B cell (primary cell): ENCODE measurements around the gene VSIG10L2. TPM values are rescaled to one million over a fixed set of nuclear protein-coding genes. Genes with fewer than 3 reads are reported as not detected.

Experiments
- ATAC-seq: fragments of 200-7000 bp; cut with Tn5 transposase; one replicate; pipeline ENCODE4 v1.10.0; 2021; ENCODE audit warnings: low read depth, mild to moderate bottlenecking, moderate number of reproducible peaks, moderate library complexity
- CTCF ChIA-PET: fragments of 350-600 bp; sonication (Branson Sonifier 250); formaldehyde crosslinking; loops from one replicate; lab custom pipeline; 2021; ENCODE audit warnings: antibody characterized with exemption, inconsistent platforms; lab: Charles Lee
- POLR2A ChIA-PET: fragments of 350-600 bp; sonication (Branson Sonifier 250); formaldehyde crosslinking; loops from one replicate; lab custom pipeline; 2021; ENCODE audit warnings: antibody characterized with exemption; lab: Charles Lee
- DNase-seq: peaks from one replicate; pipeline ENCODE4 v3.0.0; 2013
- H2AFZ ChIP-seq: 2 replicates; pipeline ENCODE4 v1.6.1; 2012; ENCODE audit warnings: mild to moderate bottlenecking, low read depth, low read length; ENCODE audit not compliant: insufficient read depth, poor library complexity, severe bottlenecking
- H3K27ac ChIP-seq, 2 donors: 1 replicate in 1 of 2; 2 replicates in 1 of 2; pipeline ENCODE4 v1.5.1; 2012 to 2013; ENCODE audit warnings: low read length in 2 of 2, mild to moderate bottlenecking in 2 of 2, moderate library complexity in 1 of 2
- H3K27me3 ChIP-seq, 4 experiments: fragments of 200-600 bp in 1 of 4; sonication (generic) in 1 of 4; replicated peaks in 1 of 4; 1 replicate in 2 of 4; 2 replicates in 2 of 4; pipeline versions ENCODE4 v1.6.1 to v1.7.0; 2013 to 2016; ENCODE audit warnings: low read length in 3 of 4, mild to moderate bottlenecking in 2 of 4, mixed read lengths in 1 of 4, moderate library complexity in 1 of 4; ENCODE audit not compliant: insufficient read depth in 4 of 4, control insufficient read depth in 3 of 4; ENCODE audit errors: control extremely low read depth in 1 of 4
- H3K36me3 ChIP-seq, 2 experiments: replicated peaks in 1 of 2; 1 replicate in 1 of 2; 2 replicates in 1 of 2; pipeline versions ENCODE4 v1.6.1 to v1.7.1; 2013; ENCODE audit warnings: low read length in 1 of 2; ENCODE audit not compliant: insufficient read depth in 2 of 2, control insufficient read depth in 1 of 2; ENCODE audit errors: control extremely low read depth in 1 of 2, extremely low read depth in 1 of 2
- H3K4me1 ChIP-seq, 2 donors: fragments of 200-600 bp in 1 of 2; sonication (generic) in 1 of 2; 1 replicate in 1 of 2; 2 replicates in 1 of 2; pipeline versions ENCODE4 v1.5.1 to v1.6.1; 2013 to 2017; ENCODE audit warnings: low read length in 2 of 2; ENCODE audit not compliant: control insufficient read depth in 2 of 2, insufficient read depth in 2 of 2
- H3K4me2 ChIP-seq: replicated peaks from 2 replicates; pipeline ENCODE3; 2012; ENCODE audit warnings: mild to moderate bottlenecking, low read depth, low read length; ENCODE audit not compliant: poor library complexity, severe bottlenecking
- H3K4me3 ChIP-seq, 5 experiments: fragments of 200-600 bp in 1 of 5; sonication (generic) in 1 of 5; 1 replicate in 3 of 5; 2 replicates in 2 of 5; pipeline versions ENCODE4 v1.5.1 to v1.7.0; 2011 to 2016; ENCODE audit warnings: low read length in 4 of 5, mild to moderate bottlenecking in 4 of 5, low read depth in 2 of 5, control low read depth in 1 of 5, moderate library complexity in 1 of 5; ENCODE audit not compliant: insufficient read depth in 1 of 5; ENCODE audit errors: control extremely low read depth in 1 of 5, extremely low read depth in 1 of 5
- H3K79me2 ChIP-seq: fragments of 200-600 bp; sonication (generic); one replicate; pipeline ENCODE4 v1.6.0; 2016; ENCODE audit warnings: low read length; ENCODE audit not compliant: control insufficient read depth, insufficient read depth
- H3K9ac ChIP-seq: fragments of 200-600 bp; sonication (generic); 2 replicates; pipeline ENCODE4 v1.6.1; 2017; ENCODE audit warnings: mild to moderate bottlenecking, low read length, moderate library complexity
- H3K9me3 ChIP-seq, 3 donors: one replicate each; pipeline versions ENCODE4 v1.6.1 to v1.7.1; 2013; ENCODE audit warnings: low read length in 2 of 3; ENCODE audit not compliant: control insufficient read depth in 2 of 3, insufficient read depth in 1 of 3; ENCODE audit errors: control extremely low read depth in 1 of 3
- H4K20me1 ChIP-seq: 2 replicates; pipeline ENCODE4 v1.6.0; 2012; ENCODE audit warnings: mild to moderate bottlenecking, low read length; ENCODE audit not compliant: insufficient read depth, control insufficient read depth, poor library complexity, severe bottlenecking
- H3K27ac Mint-ChIP-seq: one replicate; pipeline ENCODE4 v1.8.0; 2021; ENCODE audit warnings: mixed read lengths
- H3K27me3 Mint-ChIP-seq: one replicate; pipeline ENCODE4 v1.8.0; 2021; ENCODE audit warnings: mixed read lengths
- H3K4me1 Mint-ChIP-seq: one replicate; pipeline ENCODE4 v1.8.0; 2021; ENCODE audit warnings: mixed read lengths
- H3K4me3 Mint-ChIP-seq: one replicate; pipeline ENCODE4 v1.8.0; 2021; ENCODE audit warnings: mixed read lengths
- H3K9me3 Mint-ChIP-seq: one replicate; pipeline ENCODE4 v1.8.0; 2022; ENCODE audit warnings: mixed read lengths; ENCODE audit not compliant: insufficient read depth
- CTCF ChIP-seq: fragments of 200-600 bp; IDR thresholded peaks from one replicate; pipeline ENCODE4 v1.8.0; 2022; ENCODE audit warnings: antibody characterized with exemption, mild to moderate bottlenecking
- EZH2 ChIP-seq: IDR thresholded peaks from 2 replicates; pipeline ENCODE4 v1.6.1; 2012; ENCODE audit warnings: borderline replicate concordance, low read depth, mild to moderate bottlenecking, moderate library complexity, low read length; ENCODE audit not compliant: insufficient read depth, poor library complexity, severe bottlenecking
- WGBS: methylation state at CpG from one replicate; pipeline ENCODE4 v1.1.5; 2013; ENCODE audit warnings: missing lambda C conversion rate; ENCODE audit not compliant: insufficient coverage; 5-methylcytosine and 5-hydroxymethylcytosine counted together
- intact Hi-C: fragments of 100-400 bp; cut with micrococcal nuclease; formaldehyde crosslinking; loops from one replicate; pipeline ENCODE4 v1.10.0; 2022
- polyA plus RNA-seq: library from polyadenylated mRNA; depleted of rRNA; stranded (reverse); fragments of >200 nt; gene quantifications from 2 replicates; pipeline ENCODE4 v1.2.3, GENCODE V29; 2012
- total RNA-seq, 2 donors: library from RNA; stranded (reverse); fragments of 120-200 nt in 1 of 2; gene quantifications; 1 replicate in 1 of 2; 2 replicates in 1 of 2; pipeline versions ENCODE4 v1.2.3 to v1.2.4, GENCODE V29; 2013 to 2022

The VSIG10L2 gene
- total and polyA plus RNA-seq, 2 donors (not counting 1 experiment from before 2014, with no cell fraction given) = not detected

- DNase-seq = peak; percentile 8
- 62% methylated on average over 8 of the region's 11 CpGs for WGBS
- H3K27me3 Mint-ChIP-seq = peaks cover 38% of the 10 kb centered on the region
Measured at GRCh38 chr11:125904678-125905077, 41.2 kb upstream of the VSIG10L2 start.

More at GRCh38 chr11:125904678-125905077, 41.2 kb upstream of the VSIG10L2 start:
- Histone ChIP-seq H3K27me3 (peaks cover 0 to 29% (median 19%) of the 10 kb centered on the region in 4 experiments), H2AFZ (peak overlapping the region; percentile 93), H3K4me1 (peaks cover 23 to 26% of the 10 kb centered on the region in 2 donors), H3K79me2 (peaks cover 23% of the 10 kb centered on the region), H3K9me3 (peaks cover 0 to 7% (median 3%) of the 10 kb centered on the region in 3 donors), H3K4me3 (peak overlapping the region in 3 of 5 experiments; percentile 71 to 98 (median 81)), H3K36me3 (peaks cover 2 to 3% of the 10 kb centered on the region in 2 experiments), H3K27ac (no peak overlapping the region), H3K4me2 (peak overlapping the region; percentile 83), H4K20me1 (no peaks in the 10 kb centered on the region), H3K9ac (peak overlapping the region; percentile 91)
- TF ChIP-seq CTCF (no peak), EZH2 (no peak)
- ATAC-seq = no peak
- Mint-ChIP-seq H3K4me1 (peaks cover 24% of the 10 kb centered on the region), H3K27ac (no peak overlapping the region), H3K4me3 (peak overlapping the region; percentile 80), H3K9me3 (no peaks in the 10 kb centered on the region)
- ChIA-PET CTCF (no interaction called here), POLR2A (interaction anchor here (2.3 kb wide), 1 partner anchor 18 kb away, joined by 17 read pairs; the partner anchor contains the start of gene HYLS1)
- intact Hi-C loops = loop anchor here (5.0 kb wide), 1 partner anchor 952 kb away; the partner anchor contains the start of gene CCDC15
